ENCODE results near the gene ADGRV1. TPM values are rescaled to one million over a fixed set of nuclear protein-coding genes. Genes with fewer than 3 reads are reported as not detected.

ADGRV1 gene
- total and polyA plus RNA-seq, 8 donors: 0.75 to 10.3 (median 4.0) TPM

- Histone ChIP-seq H3K27ac (no peak overlapping the region), H3K4me3 (no peak overlapping the region), H3K9me3 (no peaks in the 10 kb centered on the region), H3K36me3 (no peaks in the 10 kb centered on the region), H3K27me3 (no peaks in the 10 kb centered on the region), H3K4me1 (peaks cover 0 to 29% (median 10%) of the 10 kb centered on the region in 4 donors)
- intact Hi-C loops (cut with DNase I; ENCODE audit: low total_unique reads): loop anchor here (10.0 kb wide), 1 partner anchor 157 kb away; no protein-coding TSS in a partner anchor
- 87 to 92% (median 88%) methylated on average over 4 of the region's 4 CpGs for WGBS, 5 donors
- no peak for DNase-seq
- TF ChIP-seq, protein P1, sequence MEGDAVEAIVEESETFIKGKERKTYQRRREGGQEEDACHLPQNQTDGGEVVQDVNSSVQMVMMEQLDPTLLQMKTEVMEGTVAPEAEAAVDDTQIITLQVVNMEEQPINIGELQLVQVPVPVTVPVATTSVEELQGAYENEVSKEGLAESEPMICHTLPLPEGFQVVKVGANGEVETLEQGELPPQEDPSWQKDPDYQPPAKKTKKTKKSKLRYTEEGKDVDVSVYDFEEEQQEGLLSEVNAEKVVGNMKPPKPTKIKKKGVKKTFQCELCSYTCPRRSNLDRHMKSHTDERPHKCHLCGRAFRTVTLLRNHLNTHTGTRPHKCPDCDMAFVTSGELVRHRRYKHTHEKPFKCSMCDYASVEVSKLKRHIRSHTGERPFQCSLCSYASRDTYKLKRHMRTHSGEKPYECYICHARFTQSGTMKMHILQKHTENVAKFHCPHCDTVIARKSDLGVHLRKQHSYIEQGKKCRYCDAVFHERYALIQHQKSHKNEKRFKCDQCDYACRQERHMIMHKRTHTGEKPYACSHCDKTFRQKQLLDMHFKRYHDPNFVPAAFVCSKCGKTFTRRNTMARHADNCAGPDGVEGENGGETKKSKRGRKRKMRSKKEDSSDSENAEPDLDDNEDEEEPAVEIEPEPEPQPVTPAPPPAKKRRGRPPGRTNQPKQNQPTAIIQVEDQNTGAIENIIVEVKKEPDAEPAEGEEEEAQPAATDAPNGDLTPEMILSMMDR (IDR thresholded peaks at IDR 0.05): no peak
- no peak for TF ChIP-seq POLR2A (IDR thresholded peaks at IDR 0.05)
- no peak for TF ChIP-seq EP300 (IDR thresholded peaks at IDR 0.05)
Observed at GRCh38 chr5:91091471-91092234, 533.1 kb downstream of the ADGRV1 start.

DNA sequence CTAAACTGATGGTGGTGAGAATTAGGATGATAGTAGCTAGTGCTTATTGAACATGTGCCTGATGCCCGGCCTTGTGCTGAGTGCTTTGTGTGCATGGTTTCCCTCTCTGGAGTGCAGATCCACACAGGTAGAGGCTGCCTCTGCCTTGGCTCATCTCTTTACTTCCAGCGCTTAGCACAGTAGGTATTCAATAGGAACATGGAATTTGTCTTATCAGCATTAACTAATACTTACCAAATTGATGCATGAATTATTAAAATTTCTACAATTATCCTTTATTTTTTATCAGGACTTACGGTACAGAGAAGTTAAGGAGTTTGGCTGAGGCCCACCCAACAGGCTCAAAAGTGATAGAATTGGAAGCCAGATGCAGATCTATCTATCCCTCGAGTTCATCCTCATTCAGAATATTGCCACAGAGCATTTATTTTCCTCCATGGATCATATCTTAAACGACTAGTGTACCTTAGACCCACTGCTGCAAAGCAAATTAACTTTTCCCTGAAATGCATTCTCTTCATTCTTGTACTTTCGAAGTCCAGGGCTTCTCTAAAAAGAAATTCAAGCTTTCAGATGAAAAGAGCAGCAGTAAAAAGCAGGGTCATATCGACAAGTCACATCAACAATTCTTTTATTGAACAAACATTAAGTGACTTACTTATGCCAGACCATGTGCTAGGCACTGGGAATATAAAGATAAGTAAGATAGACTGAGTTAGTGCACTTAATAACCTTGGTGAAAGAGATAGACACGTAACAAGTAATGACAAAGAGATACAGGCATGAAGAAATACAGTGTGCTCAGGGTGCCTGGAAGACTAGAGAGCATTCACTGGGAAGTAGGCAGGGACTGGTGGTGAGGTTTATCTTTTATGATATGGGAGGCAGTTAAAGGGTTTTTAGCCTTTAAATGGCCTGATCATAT is 534.5 kb downstream of the ADGRV1 start:
- no peak for TF ChIP-seq POLR2A (IDR thresholded peaks at IDR 0.05)
- TF ChIP-seq EP300 (IDR thresholded peaks at IDR 0.05): no peak
- TF ChIP-seq, protein P1 (IDR thresholded peaks at IDR 0.05): no peak
- TF ChIP-seq POLR2AphosphoS5 (IDR thresholded peaks at IDR 0.05): no peak
- WGBS, 5 donors: 54 to 69% (median 59%) methylated on average over 8 of the region's 8 CpGs
- no peaks in the 10 kb centered on the region for H3K36me3 ChIP-seq
- peaks cover 0 to 30% (median 11%) of the 10 kb centered on the region in 4 donors for H3K4me1 ChIP-seq
- intact Hi-C loops (cut with DNase I; ENCODE audit: low total_unique reads): loop anchor here (10.0 kb wide), 1 partner anchor 158 kb away; no protein-coding TSS in a partner anchor
- no peak overlapping the region for H3K4me3 ChIP-seq
- DNase-seq: no peak
- no peak overlapping the region for H3K27ac ChIP-seq
- no peaks in the 10 kb centered on the region for H3K9me3 ChIP-seq
- H3K27me3 ChIP-seq: no peaks in the 10 kb centered on the region

DNA sequence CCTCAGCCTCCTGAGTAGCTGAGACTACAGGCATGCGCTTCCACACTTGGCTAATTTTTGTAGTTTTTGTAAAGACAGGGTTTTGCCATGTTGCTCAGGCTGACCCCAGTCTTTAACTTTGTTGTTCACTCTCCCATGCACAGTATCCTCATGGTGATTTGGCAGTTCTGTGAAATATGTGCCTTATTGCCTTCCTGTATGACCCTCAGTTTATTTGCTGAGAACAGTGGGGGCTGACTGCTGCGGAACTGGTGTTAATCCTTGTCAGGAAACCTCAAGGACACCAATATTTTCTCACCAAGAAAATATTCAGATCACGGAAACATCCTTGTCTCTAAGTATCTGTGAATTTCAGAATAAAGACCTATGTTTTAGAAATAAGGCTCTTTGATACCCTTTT is 536.7 kb downstream of the ADGRV1 start:
- H3K9me3 ChIP-seq: no peaks in the 10 kb centered on the region
- H3K27ac ChIP-seq: no peak overlapping the region
- intact Hi-C loops (cut with DNase I; ENCODE audit: low total_unique reads): loop anchor here (5.0 to 10.0 kb wide), 2 partner anchors 161 to 218 kb away; no protein-coding TSS in a partner anchor
- H3K4me1 ChIP-seq: peaks cover 0 to 21% (median 10%) of the 10 kb centered on the region in 4 donors
- no peak overlapping the region for H3K4me3 ChIP-seq
- 83 to 92% (median 88%) methylated on average over 3 of the region's 3 CpGs for WGBS, 5 donors
- no peaks in the 10 kb centered on the region for H3K36me3 ChIP-seq
- no peaks in the 10 kb centered on the region for H3K27me3 ChIP-seq
- DNase-seq: no peak
- TF ChIP-seq POLR2AphosphoS5 (IDR thresholded peaks at IDR 0.05) (no peak), POLR2A (IDR thresholded peaks at IDR 0.05) (no peak), EP300 (IDR thresholded peaks at IDR 0.05) (no peak)
- TF ChIP-seq, protein P1 (IDR thresholded peaks at IDR 0.05): no peak

- H3K9me3 ChIP-seq: no peaks in the 10 kb centered on the region
- no peak for DNase-seq
- no peaks in the 10 kb centered on the region for H3K27me3 ChIP-seq
- intact Hi-C loops (cut with DNase I; ENCODE audit: low total_unique reads): loop anchor here (5.0 to 10.0 kb wide), 2 partner anchors 161 to 219 kb away; no protein-coding TSS in a partner anchor
- no peak overlapping the region for H3K27ac ChIP-seq
- peaks cover 0 to 21% (median 8%) of the 10 kb centered on the region in 4 donors for H3K4me1 ChIP-seq
- WGBS, 5 donors: 74 to 82% (median 80%) methylated on average over 6 of the region's 6 CpGs
- no peaks in the 10 kb centered on the region for H3K36me3 ChIP-seq
- TF ChIP-seq POLR2AphosphoS5 (IDR thresholded peaks at IDR 0.05) (no peak), POLR2A (IDR thresholded peaks at IDR 0.05) (no peak), EP300 (IDR thresholded peaks at IDR 0.05) (no peak)
- TF ChIP-seq, protein P1 (IDR thresholded peaks at IDR 0.05): no peak
- H3K4me3 ChIP-seq: no peak overlapping the region
Observed at GRCh38 chr5:91095786-91096385, 537.3 kb downstream of the ADGRV1 start.

Data from stomach (tissue), 9 donors.